Measurements from ENCODE around the gene ANLN. TPM values are rescaled to one million over a fixed set of nuclear protein-coding genes. Genes with fewer than 3 reads are reported as not detected.

ANLN gene
- polyA plus RNA-seq, 1 donor from 2014 or later, result 5.8 TPM

DNA sequence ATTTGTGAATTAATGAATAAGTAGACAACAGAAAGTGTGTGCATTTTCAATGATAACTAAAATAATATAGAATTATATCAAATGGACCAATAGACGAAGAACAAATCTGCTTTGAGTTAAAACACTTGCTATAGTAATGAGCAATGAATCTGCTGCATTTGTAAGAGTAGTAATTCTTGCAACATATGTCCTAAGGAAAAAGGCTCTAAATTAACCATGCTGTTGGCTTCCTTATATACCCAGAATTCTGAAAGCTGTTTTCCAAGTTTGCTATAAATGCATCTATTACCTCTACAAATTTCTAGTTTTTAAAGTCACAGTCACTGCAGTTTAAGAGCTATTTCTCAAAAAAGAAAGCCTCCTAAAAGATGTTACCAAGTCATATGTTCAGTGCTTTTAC is 20.5 kb upstream of the ANLN start:
- Histone ChIP-seq H3K36me3 (ENCODE audit: insufficient read depth, low read length) (no peaks in the 10 kb centered on the region), H4K20me1 (ENCODE audit: insufficient read depth) (no peaks in the 10 kb centered on the region), H2AFZ (ENCODE audit: low read depth, low read length) (no peak overlapping the region), H3K4me2 (ENCODE audit: low read length) (no peak overlapping the region), H3K9me2 (ENCODE audit: insufficient read depth, low read length) (no peaks in the 10 kb centered on the region), H3K4me3 (ENCODE audit: low read length) (no peak overlapping the region), H3K27me3 (ENCODE audit: insufficient read depth, low read depth, low read length) (no peaks in the 10 kb centered on the region), H3K9ac (ENCODE audit: low read length) (no peak overlapping the region), H3K79me2 (replicated peaks; ENCODE audit: insufficient read depth, low read length) (peaks cover 18% of the 10 kb centered on the region), H3F3A (ENCODE audit: insufficient read depth, low read length, poor library complexity, severe bottlenecking) (no peaks in the 10 kb centered on the region), H3K27ac (ENCODE audit: low read length) (no peak overlapping the region), H3K9me3 (ENCODE audit: low read length) (no peaks in the 10 kb centered on the region)
- TF ChIP-seq EZH2 (IDR thresholded peaks at IDR 0.05; ENCODE audit: borderline replicate concordance, insufficient read depth, low read length, poor library complexity, severe bottlenecking), result no peak
- TF ChIP-seq RAD21 (conservative IDR thresholded peaks at IDR 0.05), result no peak
- TF ChIP-seq EP300 (conservative IDR thresholded peaks at IDR 0.05; ENCODE audit: poor library complexity, severe bottlenecking), result no peak
- TF ChIP-seq TAF1 (IDR thresholded peaks at IDR 0.05; ENCODE audit: low read depth), result no peak
- TF ChIP-seq SMC3 (conservative IDR thresholded peaks at IDR 0.05; ENCODE audit: poor library complexity), result no peak

DNA sequence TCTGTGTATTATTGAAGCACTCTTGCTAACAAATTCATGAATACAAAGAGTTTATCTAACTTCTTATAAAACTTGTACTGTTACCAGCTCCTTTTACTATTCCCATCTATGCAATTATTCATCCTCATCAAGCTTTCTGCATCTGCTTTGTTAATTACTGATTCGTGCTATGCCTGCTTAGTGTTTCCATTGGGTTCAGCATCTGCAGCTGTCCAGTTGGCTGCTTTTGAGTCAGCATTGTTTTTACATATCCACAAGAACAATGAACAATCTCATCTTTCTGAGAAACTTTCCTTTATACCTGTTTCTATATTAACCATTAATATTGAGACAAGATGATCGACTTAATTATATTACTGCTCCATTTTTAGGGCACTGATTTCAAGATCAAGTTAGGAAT is 19.6 kb upstream of the ANLN start:
- H3K4me2 ChIP-seq (ENCODE audit: low read length), result no peak overlapping the region
- no peaks in the 10 kb centered on the region for H3K9me2 ChIP-seq (ENCODE audit: insufficient read depth, low read length)
- H3K79me2 ChIP-seq (replicated peaks; ENCODE audit: insufficient read depth, low read length), result peaks cover 13% of the 10 kb centered on the region
- H3K36me3 ChIP-seq (ENCODE audit: insufficient read depth, low read length), result no peaks in the 10 kb centered on the region
- H3K9me3 ChIP-seq (ENCODE audit: low read length), result no peaks in the 10 kb centered on the region
- no peak overlapping the region for H3K9ac ChIP-seq (ENCODE audit: low read length)
- H2AFZ ChIP-seq (ENCODE audit: low read depth, low read length), result no peak overlapping the region
- no peak overlapping the region for H3K27ac ChIP-seq (ENCODE audit: low read length)
- H3F3A ChIP-seq (ENCODE audit: insufficient read depth, low read length, poor library complexity, severe bottlenecking), result no peaks in the 10 kb centered on the region
- TF ChIP-seq EP300 (conservative IDR thresholded peaks at IDR 0.05; ENCODE audit: poor library complexity, severe bottlenecking) (no peak), POLR2AphosphoS5 (IDR thresholded peaks at IDR 0.05) (no peak), SMC3 (conservative IDR thresholded peaks at IDR 0.05; ENCODE audit: poor library complexity) (no peak), RAD21 (conservative IDR thresholded peaks at IDR 0.05) (no peak), EZH2 (IDR thresholded peaks at IDR 0.05; ENCODE audit: borderline replicate concordance, insufficient read depth, low read length, poor library complexity, severe bottlenecking) (no peak), MXI1 (conservative IDR thresholded peaks at IDR 0.05; ENCODE audit: poor library complexity, severe bottlenecking) (no peak), TAF1 (IDR thresholded peaks at IDR 0.05; ENCODE audit: low read depth) (no peak)
- TF ChIP-seq, protein P1, sequence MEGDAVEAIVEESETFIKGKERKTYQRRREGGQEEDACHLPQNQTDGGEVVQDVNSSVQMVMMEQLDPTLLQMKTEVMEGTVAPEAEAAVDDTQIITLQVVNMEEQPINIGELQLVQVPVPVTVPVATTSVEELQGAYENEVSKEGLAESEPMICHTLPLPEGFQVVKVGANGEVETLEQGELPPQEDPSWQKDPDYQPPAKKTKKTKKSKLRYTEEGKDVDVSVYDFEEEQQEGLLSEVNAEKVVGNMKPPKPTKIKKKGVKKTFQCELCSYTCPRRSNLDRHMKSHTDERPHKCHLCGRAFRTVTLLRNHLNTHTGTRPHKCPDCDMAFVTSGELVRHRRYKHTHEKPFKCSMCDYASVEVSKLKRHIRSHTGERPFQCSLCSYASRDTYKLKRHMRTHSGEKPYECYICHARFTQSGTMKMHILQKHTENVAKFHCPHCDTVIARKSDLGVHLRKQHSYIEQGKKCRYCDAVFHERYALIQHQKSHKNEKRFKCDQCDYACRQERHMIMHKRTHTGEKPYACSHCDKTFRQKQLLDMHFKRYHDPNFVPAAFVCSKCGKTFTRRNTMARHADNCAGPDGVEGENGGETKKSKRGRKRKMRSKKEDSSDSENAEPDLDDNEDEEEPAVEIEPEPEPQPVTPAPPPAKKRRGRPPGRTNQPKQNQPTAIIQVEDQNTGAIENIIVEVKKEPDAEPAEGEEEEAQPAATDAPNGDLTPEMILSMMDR (IDR thresholded peaks at IDR 0.05; ENCODE audit: poor library complexity, severe bottlenecking), result no peak
- TF ChIP-seq, protein P2, sequence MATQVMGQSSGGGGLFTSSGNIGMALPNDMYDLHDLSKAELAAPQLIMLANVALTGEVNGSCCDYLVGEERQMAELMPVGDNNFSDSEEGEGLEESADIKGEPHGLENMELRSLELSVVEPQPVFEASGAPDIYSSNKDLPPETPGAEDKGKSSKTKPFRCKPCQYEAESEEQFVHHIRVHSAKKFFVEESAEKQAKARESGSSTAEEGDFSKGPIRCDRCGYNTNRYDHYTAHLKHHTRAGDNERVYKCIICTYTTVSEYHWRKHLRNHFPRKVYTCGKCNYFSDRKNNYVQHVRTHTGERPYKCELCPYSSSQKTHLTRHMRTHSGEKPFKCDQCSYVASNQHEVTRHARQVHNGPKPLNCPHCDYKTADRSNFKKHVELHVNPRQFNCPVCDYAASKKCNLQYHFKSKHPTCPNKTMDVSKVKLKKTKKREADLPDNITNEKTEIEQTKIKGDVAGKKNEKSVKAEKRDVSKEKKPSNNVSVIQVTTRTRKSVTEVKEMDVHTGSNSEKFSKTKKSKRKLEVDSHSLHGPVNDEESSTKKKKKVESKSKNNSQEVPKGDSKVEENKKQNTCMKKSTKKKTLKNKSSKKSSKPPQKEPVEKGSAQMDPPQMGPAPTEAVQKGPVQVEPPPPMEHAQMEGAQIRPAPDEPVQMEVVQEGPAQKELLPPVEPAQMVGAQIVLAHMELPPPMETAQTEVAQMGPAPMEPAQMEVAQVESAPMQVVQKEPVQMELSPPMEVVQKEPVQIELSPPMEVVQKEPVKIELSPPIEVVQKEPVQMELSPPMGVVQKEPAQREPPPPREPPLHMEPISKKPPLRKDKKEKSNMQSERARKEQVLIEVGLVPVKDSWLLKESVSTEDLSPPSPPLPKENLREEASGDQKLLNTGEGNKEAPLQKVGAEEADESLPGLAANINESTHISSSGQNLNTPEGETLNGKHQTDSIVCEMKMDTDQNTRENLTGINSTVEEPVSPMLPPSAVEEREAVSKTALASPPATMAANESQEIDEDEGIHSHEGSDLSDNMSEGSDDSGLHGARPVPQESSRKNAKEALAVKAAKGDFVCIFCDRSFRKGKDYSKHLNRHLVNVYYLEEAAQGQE (IDR thresholded peaks at IDR 0.05; ENCODE audit: borderline replicate concordance), result no peak
- no peaks in the 10 kb centered on the region for H3K27me3 ChIP-seq (ENCODE audit: insufficient read depth, low read depth, low read length)
- H4K20me1 ChIP-seq (ENCODE audit: insufficient read depth), result no peaks in the 10 kb centered on the region
- H3K4me3 ChIP-seq (ENCODE audit: low read length), result no peak overlapping the region

All from neural cell (in vitro differentiated cells).